ENCODE measurements around the gene MC2R. TPM values are rescaled to one million over a fixed set of nuclear protein-coding genes. Genes with fewer than 3 reads are reported as not detected.

Gene MC2R
- polyA plus RNA-seq, 3 donors: not detected

DNA sequence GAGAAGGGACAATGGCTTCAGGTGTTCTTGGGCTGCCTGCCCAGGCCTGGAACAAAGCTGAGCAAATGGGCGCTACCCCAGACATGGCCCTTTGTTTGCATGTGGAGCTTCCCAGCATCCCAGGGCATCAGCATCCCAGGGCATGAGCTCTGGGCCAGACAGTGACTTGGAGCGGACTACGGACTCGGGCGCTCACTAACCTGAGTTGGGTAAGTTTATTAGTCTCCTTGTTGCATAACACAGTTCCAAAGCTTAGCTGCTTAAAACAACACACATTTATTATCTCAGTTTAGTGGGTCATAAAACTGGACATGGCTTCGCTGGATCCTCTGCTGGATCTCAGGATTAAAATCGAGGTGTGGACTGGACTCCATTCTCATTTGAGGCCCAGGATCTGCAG, 35.8 kb downstream of the MC2R start:
- Mint-ChIP-seq H3K27ac (no peak overlapping the region), H3K27me3 (ENCODE audit: low read depth in 3 of 3) (peaks cover 2 to 3% (median 3%) of the 10 kb centered on the region in 3 donors), H3K4me3 (no peak overlapping the region), H3K9me3 (peaks cover 0 to 2% (median 0%) of the 10 kb centered on the region in 7 donors), H3K36me3 (no peaks in the 10 kb centered on the region), H3K4me1 (no peaks in the 10 kb centered on the region)
- no peaks in the 10 kb centered on the region for H4K20me1 ChIP-seq (ENCODE audit: insufficient read depth, low read length)
- intact Hi-C loops (cut with micrococcal nuclease): no loop called here
- no peak overlapping the region for H3K9ac ChIP-seq (ENCODE audit: insufficient read depth, low read length, poor library complexity, severe bottlenecking)
- H3K79me2 ChIP-seq (ENCODE audit: insufficient read depth, low read length): no peaks in the 10 kb centered on the region
- TF ChIP-seq, protein P1, sequence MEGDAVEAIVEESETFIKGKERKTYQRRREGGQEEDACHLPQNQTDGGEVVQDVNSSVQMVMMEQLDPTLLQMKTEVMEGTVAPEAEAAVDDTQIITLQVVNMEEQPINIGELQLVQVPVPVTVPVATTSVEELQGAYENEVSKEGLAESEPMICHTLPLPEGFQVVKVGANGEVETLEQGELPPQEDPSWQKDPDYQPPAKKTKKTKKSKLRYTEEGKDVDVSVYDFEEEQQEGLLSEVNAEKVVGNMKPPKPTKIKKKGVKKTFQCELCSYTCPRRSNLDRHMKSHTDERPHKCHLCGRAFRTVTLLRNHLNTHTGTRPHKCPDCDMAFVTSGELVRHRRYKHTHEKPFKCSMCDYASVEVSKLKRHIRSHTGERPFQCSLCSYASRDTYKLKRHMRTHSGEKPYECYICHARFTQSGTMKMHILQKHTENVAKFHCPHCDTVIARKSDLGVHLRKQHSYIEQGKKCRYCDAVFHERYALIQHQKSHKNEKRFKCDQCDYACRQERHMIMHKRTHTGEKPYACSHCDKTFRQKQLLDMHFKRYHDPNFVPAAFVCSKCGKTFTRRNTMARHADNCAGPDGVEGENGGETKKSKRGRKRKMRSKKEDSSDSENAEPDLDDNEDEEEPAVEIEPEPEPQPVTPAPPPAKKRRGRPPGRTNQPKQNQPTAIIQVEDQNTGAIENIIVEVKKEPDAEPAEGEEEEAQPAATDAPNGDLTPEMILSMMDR (IDR thresholded peaks at IDR 0.05): no peak
- H3K27ac ChIP-seq (ENCODE audit: low read depth in 1 of 2, low read length in 2 of 2): no peak overlapping the region
- no peaks in the 10 kb centered on the region for H3K27me3 ChIP-seq (ENCODE audit: control insufficient read depth in 2 of 2, insufficient read depth in 2 of 2, low read length in 2 of 2)
- H3K4me3 ChIP-seq (replicated peaks in 1 of 3; ENCODE audit: low read depth in 2 of 3, low read length in 3 of 3): no peak overlapping the region
- H3K36me3 ChIP-seq (replicated peaks in 1 of 2; ENCODE audit: control insufficient read depth in 1 of 2, insufficient read depth in 2 of 2, low read length in 2 of 2): no peaks in the 10 kb centered on the region
- 94% methylated on average over 6 of the region's 7 CpGs for WGBS (ENCODE audit: insufficient coverage)
- no peaks in the 10 kb centered on the region for H3K4me1 ChIP-seq (ENCODE audit: control insufficient read depth in 1 of 2, insufficient read depth in 2 of 2, low read length in 2 of 2)
- no peak for DNase-seq
- no peak overlapping the region for H2AFZ ChIP-seq (ENCODE audit: insufficient read depth, low read depth, low read length, poor library complexity, severe bottlenecking)
- H3K4me2 ChIP-seq (replicated peaks; ENCODE audit: extremely low read depth, low read length, poor library complexity, severe bottlenecking): no peak overlapping the region
- H3K9me3 ChIP-seq (replicated peaks in 1 of 2; ENCODE audit: control insufficient read depth in 1 of 2, insufficient read depth in 1 of 2, low read length in 2 of 2): no peaks in the 10 kb centered on the region

DNA sequence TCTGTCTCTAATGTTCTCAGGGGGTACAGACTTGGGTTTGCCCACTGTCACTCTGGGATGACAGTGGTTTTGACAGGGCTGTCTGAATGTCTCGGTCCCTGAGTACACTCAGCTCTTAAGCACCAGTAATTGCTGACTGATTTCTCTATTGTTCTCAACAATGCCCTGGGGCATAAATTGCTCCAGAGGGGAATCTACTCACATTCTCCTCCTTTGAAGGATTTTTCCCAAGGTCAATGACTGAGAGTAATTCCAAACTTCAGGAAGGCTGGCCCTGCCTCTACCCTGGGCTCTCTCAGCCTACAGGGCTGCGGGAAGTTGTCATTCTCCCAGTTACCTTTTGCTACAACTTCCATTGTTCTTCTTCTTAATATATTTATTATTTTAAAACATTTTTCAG, 36.5 kb downstream of the MC2R start:
- no peak for DNase-seq
- no peaks in the 10 kb centered on the region for H3K79me2 ChIP-seq (ENCODE audit: insufficient read depth, low read length)
- no peak overlapping the region for H3K9ac ChIP-seq (ENCODE audit: insufficient read depth, low read length, poor library complexity, severe bottlenecking)
- TF ChIP-seq, protein P1 (IDR thresholded peaks at IDR 0.05): no peak
- Mint-ChIP-seq H3K4me3 (no peak overlapping the region), H3K9me3 (peaks cover 0 to 2% (median 0%) of the 10 kb centered on the region in 7 donors), H3K27ac (no peak overlapping the region), H3K36me3 (no peaks in the 10 kb centered on the region), H3K4me1 (no peaks in the 10 kb centered on the region), H3K27me3 (ENCODE audit: low read depth in 3 of 3) (peaks cover 2 to 3% (median 2%) of the 10 kb centered on the region in 3 donors)
- no CpG with 5 or more reads among the region's 2 CpGs for WGBS (ENCODE audit: insufficient coverage)
- no peaks in the 10 kb centered on the region for H3K36me3 ChIP-seq (replicated peaks in 1 of 2; ENCODE audit: control insufficient read depth in 1 of 2, insufficient read depth in 2 of 2, low read length in 2 of 2)
- H3K4me1 ChIP-seq (ENCODE audit: control insufficient read depth in 1 of 2, insufficient read depth in 2 of 2, low read length in 2 of 2): no peaks in the 10 kb centered on the region
- no peak overlapping the region for H3K4me2 ChIP-seq (replicated peaks; ENCODE audit: extremely low read depth, low read length, poor library complexity, severe bottlenecking)
- H3K9me3 ChIP-seq (replicated peaks in 1 of 2; ENCODE audit: control insufficient read depth in 1 of 2, insufficient read depth in 1 of 2, low read length in 2 of 2): no peaks in the 10 kb centered on the region
- H2AFZ ChIP-seq (ENCODE audit: insufficient read depth, low read depth, low read length, poor library complexity, severe bottlenecking): no peak overlapping the region
- no peaks in the 10 kb centered on the region for H4K20me1 ChIP-seq (ENCODE audit: insufficient read depth, low read length)
- intact Hi-C loops (cut with micrococcal nuclease): no loop called here
- no peak overlapping the region for H3K4me3 ChIP-seq (replicated peaks in 1 of 3; ENCODE audit: low read depth in 2 of 3, low read length in 3 of 3)
- no peak overlapping the region for H3K27ac ChIP-seq (ENCODE audit: low read depth in 1 of 2, low read length in 2 of 2)
- H3K27me3 ChIP-seq (ENCODE audit: control insufficient read depth in 2 of 2, insufficient read depth in 2 of 2, low read length in 2 of 2): no peaks in the 10 kb centered on the region
